Adrenal gland (tissue), 12 donors: Measurements from ENCODE around the gene SPOCK1. TPM values are rescaled to one million over a fixed set of nuclear protein-coding genes. Genes with fewer than 3 reads are reported as not detected.

Experiments
- DNase-seq, 7 donors: peaks; one replicate each; pipeline ENCODE4 v3.0.0-alpha.2; 2019 to 2020
- H3K27ac ChIP-seq, 5 donors: fragments of 200-600 bp; sonication (generic) in 4 of 5; 1 replicate in 3 of 5; 2 replicates in 2 of 5; pipeline versions ENCODE4 v1.5.1 to v1.8.0; 2016 to 2020; ENCODE audit warnings: mild to moderate bottlenecking in 1 of 5
- H3K27me3 ChIP-seq: fragments of 200-600 bp; 2 replicates; pipeline ENCODE4 v1.8.0; 2021
- H3K36me3 ChIP-seq, 2 donors: fragments of 200-600 bp; replicated peaks in 1 of 2; 1 replicate in 1 of 2; 2 replicates in 1 of 2; pipeline versions ENCODE4 v1.5.1 to v1.8.0; 2018 to 2022
- H3K4me1 ChIP-seq, 2 donors: fragments of 200-600 bp; replicated peaks in 1 of 2; 1 replicate in 1 of 2; 2 replicates in 1 of 2; pipeline versions ENCODE4 v1.5.1 to v1.8.0; 2018 to 2021
- H3K4me3 ChIP-seq, 4 donors: fragments of 200-600 bp; sonication (generic) in 3 of 4; one replicate each; pipeline ENCODE4 v1.5.1; 2016 to 2018
- H3K9me3 ChIP-seq, 3 donors: fragments of 200-600 bp; sonication (generic) in 1 of 3; replicated peaks in 1 of 3; 1 replicate in 2 of 3; 2 replicates in 1 of 3; pipeline versions ENCODE4 v1.5.1 to v1.8.0; 2016 to 2021
- POLR2A ChIP-seq, 2 donors: fragments of 450-650 bp; IDR thresholded peaks; one replicate each; pipeline ENCODE4 v1.6.1; 2017; ENCODE audit warnings: antibody characterized with exemption in 2 of 2, mild to moderate bottlenecking in 2 of 2, moderate library complexity in 1 of 2
- WGBS, 4 donors: extraction: QIAGEN DNeasy Blood & Tissue Kit in 2 of 4; methylation state at CpG; one replicate each; pipeline versions ENCODE4 v1.1.5 to v1.1.7; 2013 to 2017; 5-methylcytosine and 5-hydroxymethylcytosine counted together
- intact Hi-C, 2 donors: fragments of 100-400 bp; cut with DNase I; formaldehyde crosslinking; loops; one replicate each; pipeline versions ENCODE4 v1.14.1 to v1.15.0; 2022 to 2023
- polyA plus RNA-seq, 3 donors: library from polyadenylated mRNA; stranded (reverse); fragments of 200-250 nt in 2 of 3; fragments of 350-450 nt in 1 of 3; fragmentation: Illumina TruSeq in 1 of 3; extraction: RNeasy Lipid Tissue Mini Kit (QIAGEN cat#74804) in 1 of 3; gene quantifications; one replicate each; pipeline ENCODE4 v1.2.3, GENCODE V29; 2013 to 2014
- total RNA-seq, 9 donors: library from RNA; depleted of rRNA in 4 of 9; stranded (reverse); fragments of >200 nt in 4 of 9; fragments of 120-200 nt in 1 of 9; fragmentation: NEBNext Ultra II Directional in 1 of 9; extraction: Animal tissue kit (Norgen Biotek cat#: 25700) in 1 of 9; gene quantifications; one replicate each; pipeline versions ENCODE4 v1.1.0 to v1.2.4, GENCODE V29; 2013 to 2023
- TF ChIP-seq, protein P1 (sequence below), 6 experiments: fragments of 450-650 bp in 4 of 6; fragments of 200-600 bp in 2 of 6; sonication (generic) in 1 of 6; IDR thresholded peaks; 1 replicate in 5 of 6; 2 replicates in 1 of 6; pipeline versions ENCODE4 v1.5.1 to v1.8.0; 2016 to 2021; ENCODE audit warnings: antibody characterized with exemption in 6 of 6, mild to moderate bottlenecking in 2 of 6, moderate library complexity in 1 of 6
- donor health status: healthy with polysubstance abuse.
- donor health status: Bipolar disorder and iron deficiency.
- donor health status: DM: yes; HTN: yes; CAD: no.
- donor health status: DM: no; HTN: no; CAD: no.
- donor health status: DM: no; HTN: no; CAD: no.
- donor health status: DM: yes; HTN: yes; CAD: no.

SPOCK1 gene
- total and polyA plus RNA-seq, 12 donors = 5.4 to 102 (median 55.6) TPM

DNA sequence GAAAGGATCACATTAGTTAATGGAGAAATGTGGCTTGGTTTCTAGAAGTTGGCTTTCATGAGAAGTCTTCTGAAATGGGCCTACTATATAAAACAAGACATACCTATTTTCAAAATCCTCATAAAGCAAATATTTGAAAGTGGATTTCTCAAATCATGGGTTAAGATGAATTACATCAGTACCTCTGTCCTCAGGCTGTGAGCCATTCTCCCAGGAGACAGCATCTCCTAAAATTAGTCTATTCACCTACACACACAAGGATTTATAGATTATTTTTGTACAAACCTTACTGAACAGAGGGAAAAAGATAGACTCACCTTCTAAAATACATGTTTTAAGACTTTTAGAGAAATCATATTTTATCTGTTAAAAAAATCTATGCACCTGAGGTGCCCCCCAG lies 32.1 kb upstream of the SPOCK1 start:
- Histone ChIP-seq H3K4me3 (no peak overlapping the region), H3K36me3 (no peaks in the 10 kb centered on the region), H3K27me3 (no peaks in the 10 kb centered on the region), H3K27ac (no peak overlapping the region), H3K4me1 (no peaks in the 10 kb centered on the region), H3K9me3 (no peaks in the 10 kb centered on the region)
- no peak for DNase-seq
- intact Hi-C loops = no loop called here
- TF ChIP-seq, protein P1, sequence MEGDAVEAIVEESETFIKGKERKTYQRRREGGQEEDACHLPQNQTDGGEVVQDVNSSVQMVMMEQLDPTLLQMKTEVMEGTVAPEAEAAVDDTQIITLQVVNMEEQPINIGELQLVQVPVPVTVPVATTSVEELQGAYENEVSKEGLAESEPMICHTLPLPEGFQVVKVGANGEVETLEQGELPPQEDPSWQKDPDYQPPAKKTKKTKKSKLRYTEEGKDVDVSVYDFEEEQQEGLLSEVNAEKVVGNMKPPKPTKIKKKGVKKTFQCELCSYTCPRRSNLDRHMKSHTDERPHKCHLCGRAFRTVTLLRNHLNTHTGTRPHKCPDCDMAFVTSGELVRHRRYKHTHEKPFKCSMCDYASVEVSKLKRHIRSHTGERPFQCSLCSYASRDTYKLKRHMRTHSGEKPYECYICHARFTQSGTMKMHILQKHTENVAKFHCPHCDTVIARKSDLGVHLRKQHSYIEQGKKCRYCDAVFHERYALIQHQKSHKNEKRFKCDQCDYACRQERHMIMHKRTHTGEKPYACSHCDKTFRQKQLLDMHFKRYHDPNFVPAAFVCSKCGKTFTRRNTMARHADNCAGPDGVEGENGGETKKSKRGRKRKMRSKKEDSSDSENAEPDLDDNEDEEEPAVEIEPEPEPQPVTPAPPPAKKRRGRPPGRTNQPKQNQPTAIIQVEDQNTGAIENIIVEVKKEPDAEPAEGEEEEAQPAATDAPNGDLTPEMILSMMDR (IDR thresholded peaks at IDR 0.05) = no peak
- TF ChIP-seq POLR2A (IDR thresholded peaks at IDR 0.05) = no peak

DNA sequence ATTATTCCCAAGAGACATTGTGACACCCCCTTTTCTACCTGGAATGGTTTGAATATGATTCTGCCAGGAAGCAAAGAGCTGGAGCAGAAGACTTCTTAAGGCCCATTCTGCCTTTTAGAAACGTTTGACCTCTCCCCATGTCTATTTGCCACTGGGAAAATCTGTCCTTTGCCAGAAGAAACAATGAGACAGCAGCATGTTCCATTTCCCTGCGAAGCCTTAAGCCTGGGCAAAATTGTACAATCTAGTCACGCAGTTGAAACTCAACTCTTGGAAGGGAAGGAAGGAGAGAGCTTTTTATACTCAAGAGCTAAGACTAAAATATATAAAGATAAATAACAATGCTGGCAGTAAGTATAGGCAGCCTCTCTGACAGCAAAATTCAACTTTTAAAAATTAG lies 22.1 kb upstream of the SPOCK1 start:
- intact Hi-C loops = no loop called here
- DNase-seq = no peak
- Histone ChIP-seq H3K36me3 (no peaks in the 10 kb centered on the region), H3K9me3 (no peaks in the 10 kb centered on the region), H3K4me3 (no peak overlapping the region), H3K27ac (no peak overlapping the region), H3K4me1 (no peaks in the 10 kb centered on the region), H3K27me3 (no peaks in the 10 kb centered on the region)
- WGBS, 4 donors = 67 to 72% (median 69%) methylated on average over 3 of the region's 3 CpGs
- TF ChIP-seq POLR2A (IDR thresholded peaks at IDR 0.05) = no peak
- TF ChIP-seq, protein P1 (IDR thresholded peaks at IDR 0.05) = no peak

DNA sequence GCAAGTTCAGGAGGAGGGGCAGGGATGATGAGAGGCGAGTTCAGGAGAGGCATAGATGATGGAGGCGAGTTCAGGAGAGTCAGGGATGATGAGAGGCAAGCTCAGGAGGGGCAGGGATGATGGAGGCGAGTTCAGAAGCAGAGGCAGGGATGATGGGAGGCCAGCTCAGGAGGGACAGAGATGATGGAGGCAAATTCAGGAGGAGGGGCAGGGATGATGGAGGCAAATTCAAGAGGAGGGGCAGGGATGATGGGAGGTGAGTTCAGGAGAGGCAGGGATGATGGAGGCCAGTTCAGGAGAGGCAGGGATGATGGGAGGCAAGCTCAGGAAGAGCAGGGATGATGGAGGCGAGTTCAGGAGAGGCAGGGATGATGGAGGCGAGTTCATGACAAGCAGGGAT lies 17.8 kb upstream of the SPOCK1 start:
- Histone ChIP-seq H3K4me3 (no peak overlapping the region), H3K27me3 (no peaks in the 10 kb centered on the region), H3K36me3 (no peaks in the 10 kb centered on the region), H3K9me3 (no peaks in the 10 kb centered on the region), H3K4me1 (no peaks in the 10 kb centered on the region), H3K27ac (no peak overlapping the region)
- no peak for TF ChIP-seq POLR2A (IDR thresholded peaks at IDR 0.05)
- TF ChIP-seq, protein P1 (IDR thresholded peaks at IDR 0.05) = no peak
- WGBS, 4 donors = 67 to 79% (median 76%) methylated on average over 4 to 5 of the region's 5 CpGs
- intact Hi-C loops = no loop called here
- DNase-seq = no peak

GRCh38 chr5:137516251-137516797 lies 17.2 kb upstream of the SPOCK1 start:
- no peak overlapping the region for H3K4me3 ChIP-seq
- H3K36me3 ChIP-seq = no peaks in the 10 kb centered on the region
- no peaks in the 10 kb centered on the region for H3K27me3 ChIP-seq
- TF ChIP-seq POLR2A (IDR thresholded peaks at IDR 0.05) = no peak
- TF ChIP-seq, protein P1 (IDR thresholded peaks at IDR 0.05) = no peak
- no peak overlapping the region for H3K27ac ChIP-seq
- WGBS, 4 donors = 25 to 31% (median 28%) methylated on average over 7 of the region's 7 CpGs
- no peaks in the 10 kb centered on the region for H3K9me3 ChIP-seq
- no peak for DNase-seq
- no peaks in the 10 kb centered on the region for H3K4me1 ChIP-seq
- intact Hi-C loops = no loop called here
